Activated T-helper 2 cell treated with anti-CD3 and anti-CD28 coated beads, Interferon-gamma antibody, Interleukin-2, Interleukin-4, amounts not matched to agents 10 μg/mL and 5 μg/mL and 100 μg/mL, durations not matched to agents 14 hours and 24 hours and 36 hours (primary cell): ENCODE results near the gene HOXA13. TPM values are rescaled to one million over a fixed set of nuclear protein-coding genes. Genes with fewer than 3 reads are reported as not detected.

Experiments
- DNase-seq: peaks from one replicate; pipeline ENCODE4 v3.0.0; 2021; ENCODE audit warnings: low spot score
- H3K27ac Mint-ChIP-seq: one replicate; pipeline ENCODE4 v1.8.0; 2021; ENCODE audit warnings: mixed read lengths
- H3K27me3 Mint-ChIP-seq: one replicate; pipeline ENCODE4 v1.8.0; 2021; ENCODE audit warnings: low read depth, mixed read lengths
- H3K36me3 Mint-ChIP-seq: one replicate; pipeline ENCODE4 v1.8.0; 2021; ENCODE audit warnings: low read depth, mixed read lengths
- H3K4me1 Mint-ChIP-seq: one replicate; pipeline ENCODE4 v1.8.0; 2021; ENCODE audit warnings: low read depth, mixed read lengths
- H3K4me3 Mint-ChIP-seq: one replicate; pipeline ENCODE4 v1.8.0; 2021; ENCODE audit warnings: low read depth, mild to moderate bottlenecking, moderate library complexity, mixed read lengths
- H3K9me3 Mint-ChIP-seq: one replicate; pipeline ENCODE4 v1.8.0; 2021; ENCODE audit warnings: mixed read lengths
- intact Hi-C: fragments of 100-400 bp; cut with micrococcal nuclease; formaldehyde crosslinking; loops from one replicate; pipeline ENCODE4 v1.15.1; 2023
- total RNA-seq: library from RNA; stranded (reverse); gene quantifications from 2 replicates; pipeline ENCODE4 v1.2.3, GENCODE V29; 2022

The HOXA13 gene
- total RNA-seq, 1 donor from 2014 or later = not detected

DNA sequence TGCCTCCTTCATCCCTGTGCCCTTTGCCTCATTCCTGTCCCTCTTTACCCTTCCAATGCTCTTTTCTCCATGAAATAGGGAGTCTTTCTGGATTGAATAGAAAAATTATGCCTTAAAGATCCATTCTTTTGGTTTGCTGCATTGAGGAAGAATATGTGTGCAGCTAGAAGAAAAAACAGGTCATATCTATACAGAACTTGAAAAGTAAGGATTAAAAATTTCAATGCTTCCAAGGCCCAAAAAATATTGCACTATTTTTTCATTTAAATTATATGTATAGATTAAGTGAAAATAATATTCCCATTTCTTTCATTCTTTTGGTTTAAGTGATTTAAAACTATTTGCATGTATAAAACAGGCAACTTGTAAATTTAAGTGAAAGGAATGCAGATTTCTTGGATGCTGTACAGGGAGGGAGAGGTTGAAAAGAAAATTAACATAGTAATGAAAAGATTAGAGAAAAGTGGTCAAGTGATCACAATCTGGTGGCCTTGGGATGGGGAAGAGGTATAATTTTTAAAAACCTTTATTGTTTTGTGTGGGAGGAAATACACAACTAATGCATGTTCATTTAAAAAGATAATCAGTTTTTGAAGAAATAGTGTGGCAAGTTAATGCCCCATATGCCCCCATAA is 24.2 kb upstream of the HOXA13 start:
- no peak for DNase-seq
- Mint-ChIP-seq H3K27me3 (peaks cover 82% of the 10 kb centered on the region), H3K27ac (no peak overlapping the region), H3K36me3 (no peaks in the 10 kb centered on the region), H3K4me1 (no peaks in the 10 kb centered on the region), H3K4me3 (no peak overlapping the region), H3K9me3 (no peaks in the 10 kb centered on the region)
- intact Hi-C loops = no loop called here

GRCh38 chr7:27221201-27221797 is 21.4 kb upstream of the HOXA13 start:
- DNase-seq = no peak
- intact Hi-C loops = no loop called here
- no peaks in the 10 kb centered on the region for H3K36me3 Mint-ChIP-seq
- peaks cover 75% of the 10 kb centered on the region for H3K27me3 Mint-ChIP-seq
- no peaks in the 10 kb centered on the region for H3K4me1 Mint-ChIP-seq
- no peak overlapping the region for H3K27ac Mint-ChIP-seq
- no peaks in the 10 kb centered on the region for H3K9me3 Mint-ChIP-seq
- no peak overlapping the region for H3K4me3 Mint-ChIP-seq

DNA sequence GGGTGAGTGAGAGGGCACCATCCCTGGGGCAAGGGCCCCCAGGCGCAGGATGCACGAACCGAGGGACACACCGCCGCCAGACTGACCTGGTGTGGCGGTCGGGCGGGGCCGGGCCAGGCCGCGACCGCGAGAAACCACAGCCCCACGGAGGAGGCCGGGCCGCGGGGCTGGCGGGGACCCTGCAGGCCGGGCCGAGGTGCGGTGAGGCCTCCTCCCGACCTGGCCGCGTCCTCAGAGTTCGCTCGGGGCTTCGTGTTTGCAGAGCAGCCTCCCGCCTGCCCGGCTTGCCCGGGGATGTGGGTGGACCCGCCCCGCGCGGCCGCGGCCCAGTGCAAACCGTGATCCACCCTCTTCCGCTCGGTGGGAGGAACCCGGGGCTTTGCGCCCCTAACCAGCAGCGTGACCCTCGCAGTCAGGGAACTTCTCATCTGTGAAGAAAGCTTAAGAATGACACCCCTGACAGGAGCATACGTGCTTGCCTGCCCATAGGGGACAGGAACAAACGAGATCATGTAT is 20.6 kb upstream of the HOXA13 start:
- H3K4me1 Mint-ChIP-seq = no peaks in the 10 kb centered on the region
- peaks cover 79% of the 10 kb centered on the region for H3K27me3 Mint-ChIP-seq
- no peaks in the 10 kb centered on the region for H3K9me3 Mint-ChIP-seq
- intact Hi-C loops = no loop called here
- DNase-seq = no peak
- no peak overlapping the region for H3K4me3 Mint-ChIP-seq
- H3K36me3 Mint-ChIP-seq = no peaks in the 10 kb centered on the region
- H3K27ac Mint-ChIP-seq = no peak overlapping the region

DNA sequence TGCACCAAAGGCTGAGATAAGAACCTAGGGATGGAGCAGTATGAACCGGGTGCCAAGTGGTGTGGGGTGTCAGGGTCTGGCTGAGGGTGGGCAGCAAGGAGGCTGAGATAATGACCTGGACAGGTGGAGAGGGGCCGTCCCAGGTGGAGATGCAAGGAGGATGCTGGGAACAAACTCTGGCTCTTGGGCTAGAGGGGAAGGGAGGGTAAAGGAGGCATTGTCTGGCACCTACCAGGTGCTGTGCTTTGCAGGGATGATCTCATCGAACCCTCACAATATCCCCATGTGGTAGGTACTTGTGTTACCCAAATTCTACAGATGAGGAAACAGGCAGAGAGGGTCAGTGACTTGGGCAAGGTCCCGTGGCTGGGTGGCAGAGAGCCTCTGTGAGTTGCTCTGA is 19.9 kb upstream of the HOXA13 start:
- DNase-seq = no peak
- Mint-ChIP-seq H3K27me3 (peaks cover 79% of the 10 kb centered on the region), H3K27ac (no peak overlapping the region), H3K4me1 (no peaks in the 10 kb centered on the region), H3K9me3 (no peaks in the 10 kb centered on the region), H3K36me3 (no peaks in the 10 kb centered on the region), H3K4me3 (no peak overlapping the region)
- intact Hi-C loops = no loop called here

- Mint-ChIP-seq H3K9me3 (no peaks in the 10 kb centered on the region), H3K4me1 (no peaks in the 10 kb centered on the region), H3K27me3 (peaks cover 77% of the 10 kb centered on the region), H3K4me3 (no peak overlapping the region), H3K36me3 (no peaks in the 10 kb centered on the region), H3K27ac (no peak overlapping the region)
- intact Hi-C loops = no loop called here
- no peak for DNase-seq
Observed at GRCh38 chr7:27217951-27218350, 18.1 kb upstream of the HOXA13 start.

DNA sequence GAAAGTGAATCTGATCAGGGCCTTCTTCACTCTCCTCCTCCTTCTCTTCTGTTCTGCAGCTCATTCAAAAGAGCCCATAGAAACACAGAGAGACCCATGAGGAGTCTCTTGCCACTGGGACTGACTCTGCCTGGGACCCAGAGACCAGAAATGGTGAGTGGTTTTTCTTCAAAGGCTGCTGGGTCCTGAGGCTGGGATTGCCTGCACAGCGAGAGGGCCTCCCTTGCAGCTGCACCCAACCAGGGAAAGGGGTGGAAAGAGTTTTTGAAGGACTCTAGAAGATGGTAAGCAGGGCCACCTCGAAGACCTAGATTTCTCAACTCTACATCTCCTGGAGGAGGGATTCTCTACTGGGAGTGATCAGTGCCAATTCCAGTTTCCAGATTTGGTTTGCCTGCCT is 15.5 kb upstream of the HOXA13 start:
- H3K36me3 Mint-ChIP-seq = no peaks in the 10 kb centered on the region

GRCh38 chr7:27214239-27214950 is 14.5 kb upstream of the HOXA13 start:
- Mint-ChIP-seq H3K4me1 (no peaks in the 10 kb centered on the region), H3K36me3 (no peaks in the 10 kb centered on the region), H3K9me3 (no peaks in the 10 kb centered on the region), H3K27ac (no peak overlapping the region), H3K27me3 (peaks cover 77% of the 10 kb centered on the region), H3K4me3 (no peak overlapping the region)
- intact Hi-C loops = loop anchor here (5.0 kb wide), 3 partner anchors 363 to 808 kb away; no protein-coding TSS in a partner anchor
- DNase-seq = no peak

More for the DNA sequence above, 15.5 kb upstream of the HOXA13 start:
- DNase-seq = no peak
- H3K4me3 Mint-ChIP-seq = no peak overlapping the region
- no peaks in the 10 kb centered on the region for H3K4me1 Mint-ChIP-seq
- no peak overlapping the region for H3K27ac Mint-ChIP-seq
- H3K27me3 Mint-ChIP-seq = peaks cover 76% of the 10 kb centered on the region
- no peaks in the 10 kb centered on the region for H3K9me3 Mint-ChIP-seq
- intact Hi-C loops = no loop called here

- no peak for DNase-seq
- no peak overlapping the region for H3K27ac Mint-ChIP-seq
- intact Hi-C loops = loop anchor here (5.0 kb wide), 3 partner anchors 364 to 809 kb away; no protein-coding TSS in a partner anchor
- no peaks in the 10 kb centered on the region for H3K36me3 Mint-ChIP-seq
- H3K27me3 Mint-ChIP-seq = peaks cover 77% of the 10 kb centered on the region
- H3K4me1 Mint-ChIP-seq = no peaks in the 10 kb centered on the region
- H3K9me3 Mint-ChIP-seq = no peaks in the 10 kb centered on the region
- H3K4me3 Mint-ChIP-seq = no peak overlapping the region
Observed at GRCh38 chr7:27213433-27214238, 13.7 kb upstream of the HOXA13 start.

DNA sequence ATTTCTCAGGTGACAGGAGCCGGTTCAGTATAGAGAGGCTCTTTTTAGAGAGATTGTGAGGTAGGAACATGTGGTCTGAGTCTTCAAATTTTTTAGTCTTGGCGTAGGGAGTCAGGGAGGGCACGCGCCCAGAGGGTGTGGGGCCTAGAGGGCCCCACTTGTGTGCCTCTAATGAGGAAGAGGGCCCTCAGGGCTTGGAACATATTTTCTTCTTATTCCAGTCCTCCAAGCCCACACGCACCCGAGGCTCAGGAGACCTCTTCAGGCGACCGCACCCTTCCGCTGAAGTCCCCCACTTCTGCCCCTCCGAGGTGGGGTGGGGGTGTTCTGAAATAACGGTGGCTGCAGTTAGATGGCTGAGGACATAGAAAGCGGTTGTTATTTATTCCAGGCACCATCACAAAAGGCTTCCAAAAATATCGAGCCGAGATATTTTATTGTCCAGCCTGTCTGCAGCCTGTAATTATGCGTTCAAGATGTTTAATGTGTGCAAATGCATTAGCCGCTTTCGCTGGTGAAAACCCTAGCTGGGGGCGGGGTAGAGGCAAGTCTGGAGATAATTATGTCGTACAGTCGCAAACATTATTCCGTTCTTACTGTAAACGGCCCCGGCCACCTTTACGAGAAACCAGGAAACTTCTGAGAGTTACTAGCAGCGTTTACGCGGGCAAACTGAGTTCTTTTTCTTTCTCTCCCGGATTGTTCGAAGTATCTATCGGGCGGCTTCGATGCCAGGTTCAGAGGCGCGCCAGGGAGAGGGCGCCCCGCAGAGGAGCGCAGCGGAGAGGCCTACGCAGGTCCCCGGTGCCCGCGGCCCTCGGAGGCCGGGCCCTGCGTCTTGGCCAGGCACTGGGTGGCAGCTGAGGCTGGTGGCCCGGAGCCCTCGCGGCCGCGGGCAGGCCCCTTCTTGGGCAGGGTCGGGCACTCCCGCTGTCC is 12.9 kb upstream of the HOXA13 start:
- Mint-ChIP-seq H3K9me3 (no peaks in the 10 kb centered on the region), H3K27me3 (peaks cover 81% of the 10 kb centered on the region), H3K36me3 (no peaks in the 10 kb centered on the region), H3K27ac (no peak overlapping the region), H3K4me1 (no peaks in the 10 kb centered on the region), H3K4me3 (no peak overlapping the region)
- intact Hi-C loops = loop anchor here (5.0 kb wide), 3 partner anchors 365 to 810 kb away; no protein-coding TSS in a partner anchor
- DNase-seq = no peak

DNA sequence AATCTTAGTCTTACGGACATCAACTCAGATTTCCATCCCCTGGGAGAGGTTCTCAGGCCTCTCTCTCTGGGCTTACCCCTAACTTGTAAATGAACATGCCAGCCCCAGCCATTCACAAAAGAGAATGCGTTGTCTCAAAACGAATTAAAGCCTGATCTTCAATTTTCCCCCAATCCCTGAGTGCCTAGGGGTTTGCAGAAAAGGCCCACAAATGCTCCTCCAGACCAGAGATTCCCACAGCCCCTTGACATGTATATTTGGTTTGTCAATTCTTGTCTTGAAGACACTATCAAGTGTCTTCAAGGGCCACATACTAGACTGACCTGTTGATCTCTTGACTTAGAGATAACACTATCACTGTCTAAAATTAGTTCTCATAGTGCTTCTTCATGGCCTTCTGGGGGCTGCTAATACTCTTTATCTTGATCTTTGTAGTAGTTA is 11.9 kb upstream of the HOXA13 start:
- no peaks in the 10 kb centered on the region for H3K9me3 Mint-ChIP-seq
- intact Hi-C loops = loop anchor here (5.0 kb wide), 3 partner anchors 366 to 811 kb away; no protein-coding TSS in a partner anchor
- H3K36me3 Mint-ChIP-seq = no peaks in the 10 kb centered on the region
- H3K27me3 Mint-ChIP-seq = peaks cover 83% of the 10 kb centered on the region
- no peak for DNase-seq
- no peaks in the 10 kb centered on the region for H3K4me1 Mint-ChIP-seq
- H3K27ac Mint-ChIP-seq = no peak overlapping the region
- H3K4me3 Mint-ChIP-seq = no peak overlapping the region

DNA sequence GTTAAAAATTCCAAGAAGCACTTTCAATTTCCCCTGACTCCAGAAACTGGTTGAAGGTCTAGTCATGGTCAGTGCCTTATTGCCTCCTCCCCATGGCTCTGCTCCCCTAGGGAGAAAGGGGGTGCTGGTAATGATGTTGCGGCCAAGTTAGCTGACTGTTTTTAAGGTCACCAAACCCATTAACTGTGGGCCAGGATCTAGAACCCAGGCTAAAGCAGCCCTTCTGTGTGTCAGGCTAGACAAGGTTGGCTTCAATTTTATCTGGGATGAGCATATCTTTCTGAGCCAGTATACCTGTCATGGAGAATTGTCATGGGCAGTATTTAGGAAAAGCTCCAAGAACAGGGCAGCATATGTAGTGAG is 11.2 kb upstream of the HOXA13 start:
- Mint-ChIP-seq H3K9me3 (no peaks in the 10 kb centered on the region), H3K36me3 (no peaks in the 10 kb centered on the region), H3K4me3 (no peak overlapping the region), H3K4me1 (no peaks in the 10 kb centered on the region), H3K27ac (no peak overlapping the region), H3K27me3 (peaks cover 84% of the 10 kb centered on the region)
- intact Hi-C loops = loop anchor here (5.0 kb wide), 3 partner anchors 366 to 811 kb away; no protein-coding TSS in a partner anchor
- no peak for DNase-seq
